HepG2 (cell line): ENCODE measurements around the gene ABCC3. TPM values are rescaled to one million over a fixed set of nuclear protein-coding genes. Genes with fewer than 3 reads are reported as not detected.

Experiments
- AHR ChIP-seq: IDR thresholded peaks from 2 replicates; pipeline ENCODE4 v1.6.1; 2018; ENCODE audit warnings: missing genetic modification reagents, missing compliant biosample characterization
- ASH2L ChIP-seq: fragments of 300-600, 200-600 bp; sonication (generic); IDR thresholded peaks from 2 replicates; pipeline ENCODE4 v1.7.0; 2017; ENCODE audit warnings: low read depth, mild to moderate bottlenecking, moderate library complexity, mixed read lengths, low read length; ENCODE audit not compliant: insufficient read length
- DNMT3B ChIP-seq: conservative IDR thresholded peaks from 2 replicates; pipeline ENCODE4 v1.6.1; 2016; ENCODE audit warnings: missing biosample characterization, control low read depth
- GATAD2A ChIP-seq: IDR thresholded peaks from 2 replicates; pipeline ENCODE4 v1.6.1; 2016
- HNRNPUL1 ChIP-seq: fragments of 200-400 bp; formaldehyde crosslinking; IDR thresholded peaks from 2 replicates; pipeline ENCODE4 v1.6.1; 2017; ENCODE audit warnings: low read depth, mild to moderate bottlenecking, low read length, moderate library complexity
- NCOR1 ChIP-seq: fragments of 200-600 bp; sonication (generic); IDR thresholded peaks from 2 replicates; pipeline ENCODE4 v1.7.0; 2017; ENCODE audit warnings: antibody characterized with exemption, low read length, borderline replicate concordance
- PAXIP1 ChIP-seq: sonication (generic); formaldehyde crosslinking; conservative IDR thresholded peaks from 2 replicates; pipeline ENCODE4 v1.4.0; 2020; ENCODE audit warnings: mild to moderate bottlenecking, missing genetic modification reagents, moderate library complexity
- THAP11 ChIP-seq: IDR thresholded peaks from 2 replicates; pipeline ENCODE4 v1.6.1; 2016; ENCODE audit warnings: missing biosample characterization, missing genetic modification reagents
- TRIM22 ChIP-seq: fragments of 450-650 bp; IDR thresholded peaks from 2 replicates; pipeline ENCODE4 v1.6.1; 2017
- WIZ ChIP-seq: sonication (generic); formaldehyde crosslinking; IDR thresholded peaks from 2 replicates; pipeline ENCODE4 v1.5.1; 2020; ENCODE audit warnings: mild to moderate bottlenecking, missing genetic modification reagents
- ZNF138 ChIP-seq: sonication (generic); formaldehyde crosslinking; IDR thresholded peaks from 2 replicates; pipeline ENCODE4 v1.5.0; 2020; ENCODE audit warnings: mild to moderate bottlenecking, low read depth, missing genetic modification reagents
- ZNF256 ChIP-seq: sonication (generic); formaldehyde crosslinking; conservative IDR thresholded peaks from 2 replicates; pipeline ENCODE4 v1.4.0; 2020; ENCODE audit warnings: missing genetic modification reagents
- ZNF329 ChIP-seq: sonication (generic); formaldehyde crosslinking; IDR thresholded peaks from 2 replicates; pipeline ENCODE4 v1.9.0; 2021; ENCODE audit warnings: low read depth, mild to moderate bottlenecking, missing genetic modification reagents
- ZNF335 ChIP-seq: sonication (generic); formaldehyde crosslinking; IDR thresholded peaks from 2 replicates; pipeline ENCODE4 v1.4.0; 2020; ENCODE audit warnings: missing genetic modification reagents
- ZNF44 ChIP-seq: sonication (generic); formaldehyde crosslinking; IDR thresholded peaks from 2 replicates; pipeline ENCODE4 v1.5.1; 2020; ENCODE audit warnings: mild to moderate bottlenecking, missing genetic modification reagents
- ZNF724P ChIP-seq: sonication (generic); formaldehyde crosslinking; IDR thresholded peaks from 2 replicates; pipeline ENCODE4 v1.8.0; 2022; ENCODE audit warnings: missing genetic modification reagents, borderline replicate concordance
- ZSCAN5A ChIP-seq: sonication (generic); formaldehyde crosslinking; IDR thresholded peaks from 2 replicates; pipeline ENCODE4 v1.8.0; 2022; ENCODE audit warnings: mild to moderate bottlenecking, missing genetic modification reagents, borderline replicate concordance
- polyA plus RNA-seq, 8 experiments: library from polyadenylated mRNA; depleted of rRNA in 3 of 8; stranded (reverse) in 7 of 8; unstranded in 1 of 8; fragments of >200 nt; fragmentation: Illumina TruSeq in 4 of 8; extraction: Trizol in 4 of 8; gene quantifications; 2 replicates each; pipeline versions ENCODE4 v1.2.1 to v1.2.3, GENCODE V29; 2011 to 2016; ENCODE audit warnings: low read depth in 4 of 8, missing spikeins in 1 of 8, mixed read lengths in 1 of 8; ENCODE audit not compliant: insufficient read depth in 1 of 8
- total RNA-seq, 5 experiments: library from RNA; depleted of rRNA; stranded (reverse); fragments of >200 nt; fragmentation: Illumina TruSeq; extraction: Trizol; gene quantifications; 2 replicates each; pipeline ENCODE4 v1.2.3, GENCODE V29; 2016; ENCODE audit warnings: low read depth in 1 of 5
- TF ChIP-seq, protein P1 (sequence below): sonication (generic); formaldehyde crosslinking; IDR thresholded peaks from 2 replicates; pipeline ENCODE4 v1.4.0; 2020; ENCODE audit warnings: missing genetic modification reagents, borderline replicate concordance
- TF ChIP-seq, protein P2 (sequence below): IDR thresholded peaks from 2 replicates; pipeline ENCODE4 v1.6.1; 2016; ENCODE audit warnings: missing compliant biosample characterization, missing genetic modification reagents, borderline replicate concordance

The ABCC3 gene
- total and polyA plus RNA-seq, 2 of the 13 experiments (the other 11 are each of a cell fraction or from before 2014, with no cell fraction given), result 25.2 to 50.7 TPM

GRCh38 chr17:50634915-50635731 is 442 bp downstream of the ABCC3 start (continued):
- TF ChIP-seq PAXIP1 (CRISPR knock-in tag) (no peak), WIZ (no peak), ZNF335 (0 out of 2 replicates have a peak, but pooled peaks have one; percentile 4), GATAD2A (CRISPR knock-in tag) (no peak), ZNF724P (CRISPR knock-in tag) (no peak), ZNF329 (CRISPR knock-in tag) (no peak), HNRNPUL1 (no peak), ZSCAN5A (CRISPR knock-in tag) (no peak), ZNF138 (no peak; the same call in 1 of the 2 replicates), AHR (CRISPR knock-in tag) (no peak), ZNF256 (CRISPR knock-in tag) (no peak; the same call in 1 of the 2 replicates), DNMT3B (CRISPR knock-in tag) (no peak; the same call in 1 of the 2 replicates), NCOR1 (no peak; the same call in 1 of the 2 replicates), TRIM22 (no peak), ASH2L (no peak), THAP11 (CRISPR knock-in tag) (no peak), ZNF44 (CRISPR knock-in tag) (no peak)
- TF ChIP-seq, protein P1, sequence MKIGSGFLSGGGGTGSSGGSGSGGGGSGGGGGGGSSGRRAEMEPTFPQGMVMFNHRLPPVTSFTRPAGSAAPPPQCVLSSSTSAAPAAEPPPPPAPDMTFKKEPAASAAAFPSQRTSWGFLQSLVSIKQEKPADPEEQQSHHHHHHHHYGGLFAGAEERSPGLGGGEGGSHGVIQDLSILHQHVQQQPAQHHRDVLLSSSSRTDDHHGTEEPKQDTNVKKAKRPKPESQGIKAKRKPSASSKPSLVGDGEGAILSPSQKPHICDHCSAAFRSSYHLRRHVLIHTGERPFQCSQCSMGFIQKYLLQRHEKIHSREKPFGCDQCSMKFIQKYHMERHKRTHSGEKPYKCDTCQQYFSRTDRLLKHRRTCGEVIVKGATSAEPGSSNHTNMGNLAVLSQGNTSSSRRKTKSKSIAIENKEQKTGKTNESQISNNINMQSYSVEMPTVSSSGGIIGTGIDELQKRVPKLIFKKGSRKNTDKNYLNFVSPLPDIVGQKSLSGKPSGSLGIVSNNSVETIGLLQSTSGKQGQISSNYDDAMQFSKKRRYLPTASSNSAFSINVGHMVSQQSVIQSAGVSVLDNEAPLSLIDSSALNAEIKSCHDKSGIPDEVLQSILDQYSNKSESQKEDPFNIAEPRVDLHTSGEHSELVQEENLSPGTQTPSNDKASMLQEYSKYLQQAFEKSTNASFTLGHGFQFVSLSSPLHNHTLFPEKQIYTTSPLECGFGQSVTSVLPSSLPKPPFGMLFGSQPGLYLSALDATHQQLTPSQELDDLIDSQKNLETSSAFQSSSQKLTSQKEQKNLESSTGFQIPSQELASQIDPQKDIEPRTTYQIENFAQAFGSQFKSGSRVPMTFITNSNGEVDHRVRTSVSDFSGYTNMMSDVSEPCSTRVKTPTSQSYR, result no peak
- TF ChIP-seq, protein P2, sequence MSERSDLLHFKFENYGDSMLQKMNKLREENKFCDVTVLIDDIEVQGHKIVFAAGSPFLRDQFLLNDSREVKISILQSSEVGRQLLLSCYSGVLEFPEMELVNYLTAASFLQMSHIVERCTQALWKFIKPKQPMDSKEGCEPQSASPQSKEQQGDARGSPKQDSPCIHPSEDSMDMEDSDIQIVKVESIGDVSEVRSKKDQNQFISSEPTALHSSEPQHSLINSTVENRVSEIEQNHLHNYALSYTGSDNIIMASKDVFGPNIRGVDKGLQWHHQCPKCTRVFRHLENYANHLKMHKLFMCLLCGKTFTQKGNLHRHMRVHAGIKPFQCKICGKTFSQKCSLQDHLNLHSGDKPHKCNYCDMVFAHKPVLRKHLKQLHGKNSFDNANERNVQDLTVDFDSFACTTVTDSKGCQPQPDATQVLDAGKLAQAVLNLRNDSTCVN (CRISPR knock-in tag), result 0 out of 2 replicates have a peak, but pooled peaks have one; percentile 30
